NCI-H1436 treated with DMSO at 0.1 percent for 48 hours (cell line): Measurements from ENCODE around the gene EXOC1.
A peak's percentile ranks its signal among the peaks of the same experiment; 100 is the strongest.

Experiments
- DNase-seq: peaks from one replicate; lab custom pipeline; 2025; lab: John Stamatoyannopoulos, UW

Gene EXOC1

GRCh38 chr4:55851885-55852284, 1.6 kb upstream of the EXOC1 start:
- DNase-seq: no peak

DNA sequence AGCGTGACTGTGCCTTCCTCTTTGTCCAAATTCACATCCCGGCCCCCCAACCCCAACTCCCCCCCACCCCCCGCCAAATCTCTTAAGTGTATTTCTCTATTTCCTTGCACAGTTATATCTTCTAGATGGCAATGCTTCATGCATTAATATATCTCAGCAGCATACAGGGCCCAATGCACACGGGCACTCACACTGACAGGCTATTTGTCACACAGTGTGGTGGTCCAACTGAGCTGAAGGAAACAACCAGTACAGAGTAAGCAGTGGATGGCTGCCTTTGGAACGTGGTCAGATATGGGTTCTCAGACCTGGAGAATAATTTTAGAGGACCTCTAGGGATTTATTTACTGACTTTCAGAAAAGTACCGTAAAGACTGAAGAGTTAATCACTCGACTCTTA, 681 bp downstream of the EXOC1 start:
- DNase-seq: no peak

DNA sequence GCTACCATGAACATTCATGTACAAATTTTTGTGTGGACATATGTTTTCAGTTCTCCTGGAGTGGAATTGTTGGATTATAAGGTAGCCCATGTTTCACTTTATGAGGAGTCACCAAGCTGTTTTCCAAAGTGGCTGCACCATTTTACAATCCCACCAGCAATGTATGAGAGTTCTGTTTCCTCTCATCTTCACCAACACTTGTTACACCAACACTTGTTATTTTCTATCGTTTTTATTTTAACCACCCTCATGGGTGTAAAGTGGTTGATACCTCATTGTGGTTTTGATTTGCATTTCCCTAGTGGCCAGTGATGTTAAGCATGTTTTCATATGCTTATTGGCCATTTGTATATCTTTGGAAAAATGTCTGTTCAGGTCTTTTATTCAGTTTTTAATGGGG, 4.1 kb downstream of the EXOC1 start:
- DNase-seq: no peak

- DNase-seq: no peak
Observed at GRCh38 chr4:55859711-55860110, 6.3 kb downstream of the EXOC1 start.

DNA sequence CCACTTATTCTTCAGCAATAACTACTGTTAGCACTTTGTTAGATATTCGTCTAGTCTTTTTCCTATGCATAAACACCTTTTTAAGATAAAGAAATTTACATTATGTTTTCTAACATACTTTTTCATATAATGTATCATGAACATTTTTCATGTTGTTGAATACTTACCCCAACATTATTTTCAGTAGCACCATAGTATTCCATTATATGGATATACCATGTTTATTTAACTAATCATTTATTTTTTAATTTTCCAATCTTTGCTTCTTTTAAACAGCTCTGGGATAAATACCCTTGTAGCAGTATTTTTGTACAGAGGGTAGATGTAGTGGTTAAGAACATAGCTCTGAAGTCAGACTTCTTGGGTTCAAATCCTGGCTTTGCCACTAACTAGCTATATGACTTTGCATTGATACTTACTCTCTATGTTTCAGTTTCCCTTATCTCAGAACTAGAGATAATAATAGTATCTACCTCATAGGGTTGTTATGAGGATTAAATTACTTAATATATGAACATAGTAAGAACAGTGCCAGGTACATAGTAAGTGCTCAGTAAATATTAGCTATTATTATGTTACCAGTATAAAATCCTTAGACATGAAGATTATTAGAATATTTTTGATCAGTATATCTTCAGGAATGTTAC, 11.3 kb downstream of the EXOC1 start:
- no peak for DNase-seq

- no peak for DNase-seq
Observed at GRCh38 chr4:55865228-55865806, 11.9 kb downstream of the EXOC1 start.

GRCh38 chr4:55866290-55866907, 13.0 kb downstream of the EXOC1 start:
- DNase-seq: no peak

GRCh38 chr4:55866973-55867574, 13.6 kb downstream of the EXOC1 start:
- DNase-seq: no peak

DNA sequence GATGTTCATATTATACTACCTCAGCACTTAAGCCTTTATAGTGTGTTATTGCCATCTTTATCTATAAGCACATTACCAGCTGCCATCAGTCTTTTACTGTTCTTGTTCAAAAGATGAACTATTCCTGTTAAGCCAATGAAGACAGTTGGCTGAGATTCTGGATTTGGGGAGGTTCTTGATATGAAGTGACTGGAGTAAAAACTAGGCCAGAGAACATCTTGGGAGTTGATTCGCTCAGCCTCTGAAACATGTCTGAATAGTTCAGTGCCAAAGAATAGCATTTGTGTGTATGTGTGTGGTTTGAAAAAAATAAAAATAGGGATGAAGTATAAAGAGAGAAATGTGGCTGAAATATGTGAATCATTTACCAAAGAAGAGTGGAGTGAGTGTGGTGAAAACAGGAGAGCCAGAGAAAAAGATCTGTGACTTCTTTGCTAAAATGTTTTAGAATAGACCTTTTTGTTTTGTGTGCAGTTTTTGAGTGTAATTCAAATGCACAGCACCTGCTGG, 15.2 kb downstream of the EXOC1 start:
- DNase-seq: no peak

- no peak for DNase-seq
Observed at GRCh38 chr4:55871299-55871800, 17.9 kb downstream of the EXOC1 start.

GRCh38 chr4:55874831-55875230, 21.4 kb downstream of the EXOC1 start:
- no peak for DNase-seq

GRCh38 chr4:55876387-55876786, 22.9 kb downstream of the EXOC1 start:
- DNase-seq: no peak

- no peak for DNase-seq
Observed at GRCh38 chr4:55879224-55879623, 25.8 kb downstream of the EXOC1 start.

GRCh38 chr4:55880652-55881280, 27.3 kb downstream of the EXOC1 start:
- no peak for DNase-seq

DNA sequence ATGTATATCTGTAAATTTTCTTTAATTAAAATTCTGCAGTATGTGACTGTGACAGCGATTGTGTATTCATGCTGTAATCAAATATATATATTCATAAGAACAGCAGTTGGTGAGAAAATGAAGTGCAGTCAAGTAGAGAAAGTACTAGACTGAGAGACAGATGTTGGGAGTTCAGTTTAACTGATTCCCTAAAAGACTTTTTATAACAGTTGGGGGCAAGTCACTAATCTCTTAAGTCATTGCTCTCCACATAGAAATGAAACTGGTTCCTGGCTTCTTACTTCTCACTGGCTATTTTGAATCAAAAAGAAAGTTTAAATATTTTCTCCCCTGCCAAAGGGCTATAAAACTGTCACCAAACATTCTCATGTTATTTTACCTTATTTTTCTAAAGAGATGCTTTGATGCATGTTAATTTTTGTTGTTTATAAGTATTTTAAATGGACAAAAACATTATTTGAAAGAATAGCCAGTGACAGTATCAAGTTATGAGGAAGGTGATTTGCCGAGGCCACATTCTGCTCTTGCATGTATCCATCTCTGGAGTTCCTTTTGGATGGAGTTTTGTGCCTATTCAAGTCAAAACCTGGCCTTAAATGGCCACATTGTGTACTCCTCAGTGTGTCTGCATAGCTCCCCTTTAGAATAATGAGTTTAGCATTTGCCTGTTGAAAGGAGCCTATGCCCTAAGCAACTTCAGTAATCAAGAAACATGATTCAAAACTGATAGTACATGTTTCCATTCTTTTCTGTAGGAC, 30.8 kb downstream of the EXOC1 start:
- DNase-seq: no peak

DNA sequence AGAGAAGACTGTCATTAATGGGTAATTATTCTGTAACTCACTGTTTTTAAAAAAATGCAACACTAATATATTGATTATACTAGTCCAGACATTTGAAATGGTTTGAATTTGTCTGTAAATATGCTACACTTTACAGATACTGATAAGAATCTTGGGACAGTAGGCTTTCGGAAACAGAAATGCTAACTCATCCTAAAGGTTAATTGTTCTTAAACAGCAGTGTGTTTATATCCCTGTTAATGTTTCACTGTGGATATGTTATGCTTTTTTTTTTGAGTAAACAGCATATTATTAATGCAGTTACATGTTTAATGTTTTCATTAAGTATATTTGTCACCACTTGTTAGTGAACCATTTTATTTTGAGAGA, 31.4 kb downstream of the EXOC1 start:
- no peak for DNase-seq

GRCh38 chr4:55887594-55887993, 34.1 kb downstream of the EXOC1 start:
- no peak for DNase-seq

- DNase-seq: no peak
Observed at GRCh38 chr4:55892156-55892555, 38.7 kb downstream of the EXOC1 start.

GRCh38 chr4:55896622-55897021, 43.2 kb downstream of the EXOC1 start:
- DNase-seq: no peak

DNA sequence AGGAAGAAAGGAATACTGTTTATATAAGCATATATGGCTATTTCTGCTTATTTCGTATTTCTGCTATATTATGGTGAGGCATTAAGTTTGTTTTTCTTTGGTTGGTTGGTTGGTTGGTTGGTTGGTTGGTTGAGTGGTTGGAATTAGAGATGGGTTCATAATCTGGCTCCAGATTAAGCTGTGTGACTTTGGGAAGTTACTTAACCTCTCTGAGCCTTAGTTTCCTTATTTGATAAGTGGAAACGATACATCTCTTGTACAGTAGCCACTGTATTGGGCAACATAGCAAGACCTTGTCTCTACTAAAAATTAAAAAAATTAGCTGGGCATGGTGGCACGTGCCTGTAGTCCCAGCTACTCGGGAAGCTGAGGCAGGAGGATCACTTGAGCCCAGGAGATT, 49.2 kb downstream of the EXOC1 start:
- no peak for DNase-seq

DNA sequence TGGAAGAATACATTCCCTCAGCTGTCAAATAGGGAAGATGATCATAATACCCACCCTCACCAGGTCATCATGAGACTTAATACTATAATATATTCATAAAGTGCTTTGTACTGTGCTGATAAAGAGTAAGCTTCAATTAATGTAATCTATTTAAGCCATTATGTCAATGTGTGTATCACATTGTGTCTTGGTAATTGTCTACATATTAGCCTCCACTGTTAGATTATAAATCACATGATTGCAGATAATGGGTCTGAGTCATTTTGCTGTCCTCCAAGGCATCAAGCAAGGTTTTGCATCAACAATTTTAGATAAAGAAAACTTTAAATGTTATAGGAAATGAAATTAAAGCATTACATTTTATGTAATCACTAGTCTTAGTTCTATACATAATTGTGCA, 50.1 kb downstream of the EXOC1 start:
- DNase-seq: peak; percentile 26

DNA sequence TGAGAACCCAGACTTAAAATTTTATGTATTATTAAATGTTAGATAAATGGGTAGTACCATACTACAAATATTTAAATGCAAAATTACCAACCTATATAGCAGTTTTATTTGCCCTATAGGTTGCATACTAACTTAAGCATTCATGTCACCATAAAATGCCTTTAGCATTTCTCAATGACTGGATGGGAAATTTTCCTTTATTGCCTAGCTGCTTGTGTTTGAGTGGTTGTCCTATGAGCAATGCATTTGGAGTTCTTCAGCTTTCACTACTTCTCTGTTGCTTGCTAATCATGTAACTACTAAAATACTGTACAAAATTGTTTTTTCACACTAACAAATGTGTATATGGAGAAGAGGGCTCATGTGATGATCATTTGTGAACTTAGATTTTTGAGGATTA, 51.1 kb downstream of the EXOC1 start:
- no peak for DNase-seq
